GM23338 (cell line): ENCODE data around the gene MESD. TPM values are rescaled to one million over a fixed set of nuclear protein-coding genes. Genes with fewer than 3 reads are reported as not detected.
A peak's percentile ranks its signal among the peaks of the same experiment; 100 is the strongest.

Experiments used
- ATAC-seq: fragments of 200-7000 bp; cut with Tn5 transposase; 3 replicates; pipeline ENCODE4 v1.9.1; 2020
- DNase-seq: peaks from one replicate; pipeline ENCODE4 v3.0.0-alpha.2; 2015; ENCODE audit warnings: low spot score
- H2AFZ ChIP-seq: fragments of 200-600 bp; sonication (generic); 2 replicates; pipeline ENCODE4 v1.8.0; 2016; ENCODE audit warnings: antibody characterized with exemption, mild to moderate bottlenecking, moderate library complexity
- H3F3A ChIP-seq: fragments of 200-600 bp; sonication (generic); replicated peaks from 2 replicates; pipeline ENCODE4 v1.8.0; 2017; ENCODE audit warnings: antibody characterized with exemption, mixed run types, low read depth
- H3K27ac ChIP-seq: fragments of 200-600 bp; sonication (generic); 2 replicates; pipeline ENCODE4 v1.6.1; 2016; ENCODE audit warnings: low read depth
- H3K27me3 ChIP-seq: fragments of 200-600 bp; sonication (generic); 2 replicates; pipeline ENCODE4 v1.8.0; 2016; ENCODE audit warnings: mild to moderate bottlenecking, mixed run types, moderate library complexity; ENCODE audit not compliant: insufficient read depth
- H3K36me3 ChIP-seq: fragments of 200-600 bp; sonication (generic); 2 replicates; pipeline ENCODE4 v1.8.0; 2016; ENCODE audit warnings: mild to moderate bottlenecking; ENCODE audit not compliant: insufficient read depth
- H3K4me1 ChIP-seq: fragments of 200-600 bp; sonication (generic); 2 replicates; pipeline ENCODE4 v1.8.0; 2016; ENCODE audit warnings: mild to moderate bottlenecking, moderate library complexity; ENCODE audit not compliant: insufficient read depth
- H3K4me2 ChIP-seq: fragments of 200-600 bp; sonication (generic); 2 replicates; pipeline ENCODE4 v1.7.1; 2017; ENCODE audit warnings: mixed run types
- H3K4me3 ChIP-seq: fragments of 200-600 bp; sonication (generic); 2 replicates; pipeline ENCODE4 v1.6.1; 2016; ENCODE audit warnings: mixed run types
- H3K79me2 ChIP-seq: fragments of 200-600 bp; sonication (generic); replicated peaks from 2 replicates; pipeline ENCODE4 v1.8.0; 2017; ENCODE audit warnings: mild to moderate bottlenecking; ENCODE audit not compliant: insufficient read depth
- H3K9me2 ChIP-seq: fragments of 200-600 bp; sonication (generic); 2 replicates; pipeline ENCODE4 v1.8.0; 2017; ENCODE audit not compliant: insufficient read depth
- H4K20me1 ChIP-seq: fragments of 200-600 bp; sonication (generic); replicated peaks from 2 replicates; pipeline ENCODE4 v1.8.0; 2017; ENCODE audit warnings: mild to moderate bottlenecking; ENCODE audit not compliant: insufficient read depth
- H3K27ac Mint-ChIP-seq: 2 replicates; pipeline ENCODE4 v1.8.0; 2020; ENCODE audit warnings: inconsistent platforms, mild to moderate bottlenecking, moderate library complexity, mixed read lengths
- H3K27me3 Mint-ChIP-seq: 3 replicates; pipeline ENCODE4 v1.8.0; 2022; ENCODE audit warnings: low read depth, mild to moderate bottlenecking, moderate library complexity, mixed read lengths, inconsistent platforms; ENCODE audit not compliant: insufficient read depth, poor library complexity
- H3K36me3 Mint-ChIP-seq: 3 replicates; pipeline ENCODE4 v1.8.0; 2021; ENCODE audit warnings: low read depth, mild to moderate bottlenecking, inconsistent platforms, moderate library complexity, mixed read lengths
- H3K4me1 Mint-ChIP-seq: 3 replicates; pipeline ENCODE4 v1.8.0; 2020; ENCODE audit warnings: mild to moderate bottlenecking, inconsistent platforms, mixed read lengths
- H3K4me3 Mint-ChIP-seq: 3 replicates; pipeline ENCODE4 v1.8.0; 2021; ENCODE audit warnings: moderate library complexity, mild to moderate bottlenecking, inconsistent platforms, mixed read lengths
- H3K9me3 Mint-ChIP-seq: 3 replicates; pipeline ENCODE4 v1.8.0; 2020; ENCODE audit warnings: moderate library complexity, mild to moderate bottlenecking, inconsistent platforms, mixed read lengths
- CREB1 ChIP-seq: fragments of 250-450 bp; sonication (Bioruptor Pico); IDR thresholded peaks from 2 replicates; pipeline ENCODE4 v1.5.0; 2020; ENCODE audit warnings: low read depth, mild to moderate bottlenecking, moderate library complexity
- JUNB ChIP-seq: IDR thresholded peaks from one replicate; pipeline ENCODE4 v1.6.1; 2016; ENCODE audit warnings: antibody characterized with exemption; ENCODE audit not compliant: unreplicated experiment
- NANOG ChIP-seq: IDR thresholded peaks from 2 replicates; pipeline ENCODE4 v1.6.1; 2016; ENCODE audit warnings: antibody characterized with exemption, borderline replicate concordance
- POLR2AphosphoS5 ChIP-seq: IDR thresholded peaks from 2 replicates; pipeline ENCODE4 v1.6.1; 2016; ENCODE audit warnings: antibody characterized with exemption, low read depth
- STAT1 ChIP-seq: IDR thresholded peaks from one replicate; pipeline ENCODE4 v1.6.1; 2016; ENCODE audit warnings: antibody characterized with exemption; ENCODE audit not compliant: unreplicated experiment
- ZNF331 ChIP-seq: fragments of 250-450 bp; sonication (Bioruptor Pico); IDR thresholded peaks from 2 replicates; pipeline ENCODE4 v1.5.0; 2020; ENCODE audit warnings: low read depth, mild to moderate bottlenecking, moderate library complexity
- polyA plus RNA-seq: library from polyadenylated mRNA; unstranded; fragments of >200 nt; fragmentation: Nextera tagmentation; extraction: Ambion mirVana; gene quantifications from 2 replicates; pipeline ENCODE4 v1.2.1, GENCODE V29; 2016
- total RNA-seq: library from RNA; depleted of rRNA; stranded (reverse); fragments of >200 nt; shearing (Covaris generic); gene quantifications from 2 replicates; pipeline ENCODE4 v1.2.3, GENCODE V29; 2014
- TF ChIP-seq, protein P1 (sequence below), 2 experiments: fragments of 200-600 bp in 1 of 2; sonication (generic) in 1 of 2; conservative IDR thresholded peaks; 2 replicates each; pipeline versions ENCODE4 v1.5.1 to v1.6.1; 2016 to 2017; ENCODE audit warnings: antibody characterized with exemption in 2 of 2, low read depth in 2 of 2, mild to moderate bottlenecking in 2 of 2, moderate library complexity in 1 of 2
- TF ChIP-seq, protein P2 (sequence below): IDR thresholded peaks from 2 replicates; pipeline ENCODE4 v1.6.1; 2016; ENCODE audit warnings: antibody characterized with exemption

MESD gene
- total and polyA plus RNA-seq, 2 experiments from 2014 or later: 25.6 to 52.7 TPM

DNA sequence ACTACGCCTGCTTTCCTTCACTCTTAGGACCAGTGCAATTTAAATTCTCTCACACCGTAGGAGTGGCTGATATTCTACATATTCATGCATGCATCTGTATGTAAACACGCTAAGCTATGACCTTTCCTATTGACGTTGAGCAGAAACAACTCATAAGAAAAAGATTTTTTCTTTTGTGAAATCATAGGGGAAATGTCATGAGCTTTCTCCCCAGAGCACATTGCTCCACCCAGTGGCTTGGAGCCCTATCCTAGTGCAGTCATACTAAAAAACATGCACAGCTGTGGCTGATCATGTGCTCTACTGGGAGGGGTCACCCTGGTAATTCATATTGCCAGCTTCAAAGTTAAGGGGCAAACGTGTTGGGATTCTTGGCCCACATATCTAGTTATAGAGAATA lies 1.8 kb upstream of the MESD start:
- Histone ChIP-seq H3K27me3 (no peaks in the 10 kb centered on the region), H3F3A (no peaks in the 10 kb centered on the region), H4K20me1 (peaks cover 13% of the 10 kb centered on the region), H3K4me2 (no peak overlapping the region), H3K79me2 (peaks cover 30% of the 10 kb centered on the region), H2AFZ (no peak overlapping the region), H3K4me3 (no peak overlapping the region), H3K36me3 (no peaks in the 10 kb centered on the region), H3K27ac (no peak overlapping the region), H3K9me2 (no peaks in the 10 kb centered on the region), H3K4me1 (peaks cover 27% of the 10 kb centered on the region)
- Mint-ChIP-seq H3K36me3 (no peaks in the 10 kb centered on the region), H3K27me3 (peaks cover 4% of the 10 kb centered on the region), H3K4me1 (peaks cover 25% of the 10 kb centered on the region), H3K4me3 (no peak overlapping the region), H3K9me3 (no peaks in the 10 kb centered on the region), H3K27ac (no peak overlapping the region)
- DNase-seq: no peak
- no peak for TF ChIP-seq JUNB
- TF ChIP-seq NANOG: no peak
- TF ChIP-seq, protein P1, sequence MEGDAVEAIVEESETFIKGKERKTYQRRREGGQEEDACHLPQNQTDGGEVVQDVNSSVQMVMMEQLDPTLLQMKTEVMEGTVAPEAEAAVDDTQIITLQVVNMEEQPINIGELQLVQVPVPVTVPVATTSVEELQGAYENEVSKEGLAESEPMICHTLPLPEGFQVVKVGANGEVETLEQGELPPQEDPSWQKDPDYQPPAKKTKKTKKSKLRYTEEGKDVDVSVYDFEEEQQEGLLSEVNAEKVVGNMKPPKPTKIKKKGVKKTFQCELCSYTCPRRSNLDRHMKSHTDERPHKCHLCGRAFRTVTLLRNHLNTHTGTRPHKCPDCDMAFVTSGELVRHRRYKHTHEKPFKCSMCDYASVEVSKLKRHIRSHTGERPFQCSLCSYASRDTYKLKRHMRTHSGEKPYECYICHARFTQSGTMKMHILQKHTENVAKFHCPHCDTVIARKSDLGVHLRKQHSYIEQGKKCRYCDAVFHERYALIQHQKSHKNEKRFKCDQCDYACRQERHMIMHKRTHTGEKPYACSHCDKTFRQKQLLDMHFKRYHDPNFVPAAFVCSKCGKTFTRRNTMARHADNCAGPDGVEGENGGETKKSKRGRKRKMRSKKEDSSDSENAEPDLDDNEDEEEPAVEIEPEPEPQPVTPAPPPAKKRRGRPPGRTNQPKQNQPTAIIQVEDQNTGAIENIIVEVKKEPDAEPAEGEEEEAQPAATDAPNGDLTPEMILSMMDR (conservative IDR thresholded peaks at IDR 0.05; ENCODE audit: low read depth in 2 of 2): peak in 1 of 2 experiments; percentile 27; a peak in 1 of 4 replicates
- TF ChIP-seq STAT1: no peak
- ATAC-seq: no peak

DNA sequence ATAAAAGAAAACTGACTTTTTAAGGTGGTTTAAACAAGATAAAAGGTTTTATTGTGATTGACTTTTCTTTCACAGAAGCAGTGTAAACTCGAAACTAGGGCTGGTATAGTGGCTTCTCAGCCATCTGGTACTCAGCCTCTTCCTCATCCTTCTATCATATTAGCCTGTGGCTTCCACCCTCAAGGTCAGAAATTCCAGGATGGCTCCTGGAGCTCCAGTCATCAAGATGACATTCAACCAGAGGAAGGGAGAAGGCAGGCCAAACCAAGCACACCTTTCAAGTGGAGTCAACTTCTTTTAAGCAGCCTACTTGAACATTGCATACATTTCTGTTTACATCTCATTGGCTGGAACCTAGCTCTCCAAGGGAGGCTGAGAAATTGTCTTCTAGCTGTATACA lies 1.3 kb upstream of the MESD start:
- no peak overlapping the region for H2AFZ ChIP-seq
- H3K4me3 ChIP-seq: no peak overlapping the region
- no peaks in the 10 kb centered on the region for H3K9me3 Mint-ChIP-seq
- H3K27me3 Mint-ChIP-seq: peaks cover 5% of the 10 kb centered on the region
- H3F3A ChIP-seq: no peaks in the 10 kb centered on the region
- no peaks in the 10 kb centered on the region for H3K9me2 ChIP-seq
- peaks cover 31% of the 10 kb centered on the region for H3K4me1 ChIP-seq
- no peak overlapping the region for H3K4me3 Mint-ChIP-seq
- DNase-seq (no peak), ATAC-seq (no peak)
- H3K27me3 ChIP-seq: no peaks in the 10 kb centered on the region
- peaks cover 15% of the 10 kb centered on the region for H4K20me1 ChIP-seq
- no peak overlapping the region for H3K4me2 ChIP-seq
- H3K79me2 ChIP-seq: peaks cover 35% of the 10 kb centered on the region
- peaks cover 28% of the 10 kb centered on the region for H3K4me1 Mint-ChIP-seq
- H3K36me3 ChIP-seq: no peaks in the 10 kb centered on the region
- H3K27ac Mint-ChIP-seq: no peak overlapping the region
- H3K36me3 Mint-ChIP-seq: no peaks in the 10 kb centered on the region; the same call in 2 of the 3 replicates
- no peak for TF ChIP-seq CREB1 (CRISPR knock-in tag)
- TF ChIP-seq, protein P1 (conservative IDR thresholded peaks at IDR 0.05; ENCODE audit: low read depth in 2 of 2): no peak
- TF ChIP-seq POLR2AphosphoS5: no peak
- no peak for TF ChIP-seq ZNF331
- TF ChIP-seq, protein P2, sequence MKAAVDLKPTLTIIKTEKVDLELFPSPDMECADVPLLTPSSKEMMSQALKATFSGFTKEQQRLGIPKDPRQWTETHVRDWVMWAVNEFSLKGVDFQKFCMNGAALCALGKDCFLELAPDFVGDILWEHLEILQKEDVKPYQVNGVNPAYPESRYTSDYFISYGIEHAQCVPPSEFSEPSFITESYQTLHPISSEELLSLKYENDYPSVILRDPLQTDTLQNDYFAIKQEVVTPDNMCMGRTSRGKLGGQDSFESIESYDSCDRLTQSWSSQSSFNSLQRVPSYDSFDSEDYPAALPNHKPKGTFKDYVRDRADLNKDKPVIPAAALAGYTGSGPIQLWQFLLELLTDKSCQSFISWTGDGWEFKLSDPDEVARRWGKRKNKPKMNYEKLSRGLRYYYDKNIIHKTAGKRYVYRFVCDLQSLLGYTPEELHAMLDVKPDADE: no peak
- TF ChIP-seq JUNB: no peak
- H3K27ac ChIP-seq: no peak overlapping the region
